ELR (cell line): ENCODE measurements around the gene CD247.

ENCODE experiments used
- DNase-seq: peaks from one replicate; pipeline ENCODE4 v3.0.0-alpha.2; 2015; ENCODE audit warnings: low read depth

The CD247 gene

DNA sequence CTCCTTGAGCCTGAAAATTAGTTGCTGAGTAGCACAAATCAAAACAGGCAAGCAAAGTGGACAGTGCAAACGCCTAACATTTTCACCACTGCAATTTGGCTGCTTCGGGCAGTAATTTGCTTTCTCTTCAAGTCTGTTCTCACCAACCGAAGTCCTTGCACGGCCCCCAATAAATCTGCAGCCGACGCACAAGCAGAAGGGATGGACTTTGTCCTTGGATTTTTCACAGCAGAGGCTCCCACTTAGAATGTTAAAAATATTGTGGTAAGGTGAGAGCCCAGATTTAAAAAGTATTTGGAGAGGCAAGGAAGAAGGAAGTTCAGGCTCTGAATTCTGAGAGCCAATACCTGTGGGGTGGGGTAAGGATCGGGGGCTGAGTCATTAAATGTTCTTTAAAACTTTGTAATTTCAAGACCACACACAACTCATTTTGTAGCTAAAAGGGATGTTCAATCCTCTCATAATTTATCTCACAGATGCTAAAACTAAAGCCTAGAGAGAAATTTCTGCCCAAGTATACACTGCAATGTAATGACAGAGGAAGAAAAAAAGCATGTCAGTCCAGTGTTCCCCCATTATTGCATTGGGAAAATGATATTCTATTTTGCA, 6.2 kb downstream of the CD247 start:
- DNase-seq = no peak

DNA sequence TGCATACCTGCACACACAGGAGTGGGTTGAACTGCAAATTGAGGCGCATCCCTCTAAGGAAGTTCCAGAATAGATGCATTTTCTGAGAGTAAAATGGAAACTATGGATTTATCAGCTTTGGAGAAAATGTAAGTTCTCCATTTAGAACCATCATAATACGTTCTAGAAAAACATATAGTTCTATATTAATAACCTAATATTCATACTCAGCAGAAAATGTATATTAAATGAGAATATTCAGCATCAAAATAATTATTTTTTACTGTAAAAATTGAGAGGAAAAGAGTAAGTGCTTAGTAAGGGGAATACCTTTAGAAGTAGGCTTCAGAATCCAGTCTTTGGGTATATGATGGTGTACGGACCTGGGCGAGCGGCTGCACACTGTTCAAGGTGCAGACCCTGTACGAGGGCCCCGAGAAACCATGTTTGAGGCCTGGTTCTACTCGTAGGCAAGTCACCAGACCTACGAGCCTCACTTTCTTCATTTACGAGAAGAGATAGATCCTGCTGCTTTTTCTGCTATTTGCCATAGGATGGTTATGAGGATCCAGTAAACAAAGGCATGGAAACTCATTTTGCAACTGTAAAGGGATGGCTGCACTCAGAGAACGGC, 6.8 kb downstream of the CD247 start:
- no peak for DNase-seq

DNA sequence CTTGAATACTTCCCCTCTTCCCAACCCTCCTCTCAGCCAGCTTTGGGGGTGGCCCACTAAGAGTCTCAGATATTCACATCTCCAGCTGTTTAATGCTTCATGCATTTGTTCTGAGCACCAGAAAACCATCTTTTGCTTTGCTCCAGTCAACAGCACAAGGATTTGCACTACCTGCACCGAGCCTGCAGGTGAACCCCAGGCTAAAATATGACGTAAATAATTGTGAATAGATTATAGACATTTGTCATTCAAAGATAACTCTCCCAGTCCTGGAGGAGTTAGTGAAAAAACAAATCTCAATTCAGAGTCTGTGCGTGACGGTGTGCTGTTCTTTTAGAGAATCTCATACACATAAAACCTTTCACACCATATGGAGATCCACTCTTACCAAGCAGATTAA, 7.4 kb downstream of the CD247 start:
- no peak for DNase-seq

DNA sequence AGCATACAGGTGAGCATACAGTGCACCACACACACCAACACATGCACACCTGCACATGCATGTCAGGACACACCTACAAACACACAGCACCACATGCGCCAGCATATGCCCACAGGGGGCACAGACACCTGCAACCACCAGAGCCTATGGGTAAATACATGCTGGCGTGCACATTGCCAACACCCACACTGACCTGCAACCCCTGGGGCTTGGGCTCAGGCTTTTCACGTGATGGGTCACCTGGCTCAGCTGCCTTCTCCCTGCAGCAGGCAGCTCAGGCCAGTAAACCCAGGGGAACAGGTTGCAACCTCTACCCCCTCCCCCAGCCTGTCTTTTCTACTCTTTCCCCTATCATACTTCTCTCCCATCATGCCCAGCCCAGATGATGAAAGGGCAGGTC, 8.1 kb downstream of the CD247 start:
- no peak for DNase-seq

GRCh38 chr1:167509587-167509986, 8.7 kb downstream of the CD247 start:
- DNase-seq = no peak

DNA sequence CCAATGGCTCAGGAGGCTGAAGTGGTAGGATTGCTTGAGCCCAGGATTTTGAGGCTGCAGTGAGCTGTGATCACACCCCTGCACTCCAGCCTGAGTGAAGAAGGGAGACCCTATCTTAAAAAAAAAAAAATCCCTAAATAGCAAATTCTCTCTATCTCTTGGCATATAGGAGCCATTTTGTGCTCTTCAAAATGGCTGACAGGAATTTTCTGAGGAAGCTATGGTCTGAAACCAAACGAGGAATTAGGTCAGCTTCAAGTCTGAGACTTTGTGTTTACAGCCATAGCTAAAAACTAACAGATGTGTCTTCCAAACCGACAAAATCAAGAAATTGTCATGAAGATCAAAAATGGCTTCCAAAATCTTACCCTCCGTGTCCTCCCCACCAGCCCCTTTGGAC, 10.6 kb downstream of the CD247 start:
- no peak for DNase-seq

- DNase-seq = no peak
These were observed 13.9 kb downstream of the CD247 start for GRCh38 chr1:167504467-167504827.

GRCh38 chr1:167503626-167504466, 14.5 kb downstream of the CD247 start:
- no peak for DNase-seq

GRCh38 chr1:167502719-167503462, 15.4 kb downstream of the CD247 start:
- no peak for DNase-seq

GRCh38 chr1:167502192-167502551, 16.2 kb downstream of the CD247 start:
- DNase-seq = no peak

DNA sequence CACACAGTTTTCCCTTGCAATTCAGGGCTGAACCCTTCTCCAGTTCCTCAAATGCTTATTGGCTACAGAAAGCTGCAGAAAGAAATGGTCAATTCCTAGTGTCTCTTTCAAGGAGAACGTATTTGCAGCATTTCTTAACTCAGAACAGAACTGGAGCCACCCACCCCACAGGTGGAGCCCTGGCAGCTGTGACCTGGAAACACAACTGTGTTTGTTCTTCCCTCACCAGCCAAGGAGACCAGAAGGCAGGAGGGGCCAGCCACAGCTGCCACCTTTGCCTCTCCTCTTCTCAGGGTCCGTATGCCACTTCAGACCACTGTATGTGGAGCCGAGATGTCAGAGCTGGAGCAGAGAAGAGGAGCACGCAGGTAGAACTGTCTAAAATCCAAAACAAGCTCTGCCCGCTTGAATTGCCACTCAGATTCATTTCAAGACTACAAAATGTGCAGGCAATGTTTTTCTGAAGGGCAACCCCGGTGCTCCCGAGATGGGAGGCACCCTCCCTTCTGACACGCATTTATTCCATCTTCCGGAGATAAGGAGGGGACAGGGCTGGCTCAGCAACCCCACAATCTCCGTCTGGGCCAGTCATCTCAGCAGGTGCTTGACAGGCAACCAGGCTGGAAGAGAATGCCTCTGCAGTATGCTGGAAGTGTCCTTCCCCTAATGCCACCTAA, 16.7 kb downstream of the CD247 start:
- DNase-seq = no peak

- no peak for DNase-seq
These were observed 18.0 kb downstream of the CD247 start for GRCh38 chr1:167500283-167500860.

- no peak for DNase-seq
These were observed 18.6 kb downstream of the CD247 start for GRCh38 chr1:167499664-167500101.

GRCh38 chr1:167499106-167499505, 19.2 kb downstream of the CD247 start:
- DNase-seq = no peak

DNA sequence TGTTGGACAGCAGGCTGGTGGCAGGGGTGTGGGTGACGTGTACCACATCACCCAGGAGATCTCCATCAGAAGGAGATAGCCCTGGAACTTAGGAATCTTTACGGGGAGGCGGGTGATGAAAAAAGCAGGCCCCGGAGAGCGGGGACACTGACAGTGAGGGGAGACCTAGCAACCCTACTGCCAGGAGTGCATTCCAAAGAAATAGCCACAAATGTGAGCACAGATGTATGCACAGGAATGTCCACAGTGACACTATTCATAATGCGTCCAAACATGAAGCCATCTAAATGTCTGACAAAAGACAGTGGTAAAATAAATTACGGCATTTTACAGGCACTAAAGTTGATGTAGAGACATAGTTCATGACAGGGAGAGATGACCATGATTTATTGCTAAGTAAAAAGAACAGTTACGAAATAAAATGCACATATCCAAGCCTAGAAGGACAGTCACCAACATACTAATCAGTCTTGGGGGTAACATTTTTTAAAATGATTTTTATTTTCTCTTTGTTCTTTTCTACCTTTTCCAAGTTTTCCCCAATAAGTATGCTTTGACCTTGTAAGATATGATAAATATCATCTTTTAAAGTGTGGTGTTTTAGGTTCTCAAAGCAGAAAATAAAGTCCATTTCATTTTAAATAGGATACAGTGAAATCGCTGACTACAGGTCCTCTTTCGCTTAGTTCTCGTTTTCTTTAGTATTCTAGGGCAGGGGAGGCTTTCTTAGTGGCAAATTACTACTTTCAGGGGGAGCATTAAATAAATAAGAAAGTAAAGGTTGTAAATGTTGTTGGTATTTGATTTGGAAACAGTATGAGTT, 21.3 kb downstream of the CD247 start:
- no peak for DNase-seq

DNA sequence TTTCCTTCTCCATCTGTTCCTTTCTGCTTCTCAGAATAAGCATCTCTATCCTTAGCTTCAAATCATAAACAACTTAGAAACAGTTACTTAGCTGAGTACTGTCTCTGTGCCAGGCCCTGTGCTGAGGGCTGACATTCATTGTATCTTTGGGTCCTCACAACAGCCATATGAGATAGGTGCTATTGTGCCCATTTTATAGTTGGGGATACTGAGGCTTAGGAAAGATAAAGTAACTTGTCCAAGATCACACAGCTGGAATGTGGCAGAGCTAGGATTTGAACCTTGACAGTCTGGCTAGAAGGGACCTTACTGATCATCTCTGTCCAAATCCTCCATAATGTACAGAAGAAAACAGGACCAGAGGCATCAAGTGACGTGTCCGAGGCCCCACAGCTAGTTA, 25.0 kb downstream of the CD247 start:
- no peak for DNase-seq

DNA sequence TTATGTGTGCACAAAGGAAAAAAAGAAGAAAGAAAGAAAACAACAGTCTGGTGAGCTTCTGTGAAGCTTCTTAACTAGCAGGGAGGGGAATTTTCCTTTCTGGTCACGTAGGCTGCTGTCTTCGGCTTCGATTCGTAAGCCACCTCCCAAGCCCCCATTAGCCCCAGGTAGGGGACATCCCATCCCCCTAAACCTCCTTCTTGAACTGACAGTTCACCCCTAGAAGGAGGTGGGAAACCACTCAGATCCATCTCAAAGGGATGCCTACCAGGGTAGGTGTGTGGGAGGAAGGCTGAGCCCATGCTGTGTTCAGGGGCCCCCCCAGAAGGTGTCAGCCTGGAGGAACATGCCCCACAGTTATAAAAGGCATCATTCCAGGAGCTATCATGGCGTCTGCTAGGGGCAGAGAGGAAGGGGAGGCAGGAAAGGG, 25.8 kb downstream of the CD247 start:
- DNase-seq = no peak

- no peak for DNase-seq
These were observed 26.5 kb downstream of the CD247 start for GRCh38 chr1:167491586-167492461.

- DNase-seq = no peak
These were observed 27.6 kb downstream of the CD247 start for GRCh38 chr1:167490765-167491164.
